ENCODE measurements around the gene CCDC197.
A peak's percentile ranks its signal among the peaks of the same experiment; 100 is the strongest.

Gene CCDC197

DNA sequence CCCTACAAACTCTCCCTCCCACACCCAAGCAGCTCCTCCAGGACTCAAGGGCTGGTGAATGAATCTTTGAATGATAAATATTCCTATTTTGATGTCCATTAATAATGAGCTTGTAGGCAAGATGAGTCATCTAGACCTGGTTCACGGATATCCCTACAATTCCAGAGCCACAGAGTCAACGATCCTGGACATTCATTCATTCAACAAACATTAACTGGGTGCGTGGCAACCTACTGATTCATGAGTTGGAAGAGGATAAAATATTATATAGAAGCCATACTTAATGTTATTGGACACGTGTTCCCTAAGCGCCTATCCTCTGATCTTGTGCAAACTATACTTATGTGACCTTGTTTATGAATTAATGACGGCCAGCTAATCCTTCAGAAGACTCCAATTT lies 28.6 kb downstream of the CCDC197 start:
- DNase-seq (ENCODE audit: low read depth in 2 of 2) = no peak

DNA sequence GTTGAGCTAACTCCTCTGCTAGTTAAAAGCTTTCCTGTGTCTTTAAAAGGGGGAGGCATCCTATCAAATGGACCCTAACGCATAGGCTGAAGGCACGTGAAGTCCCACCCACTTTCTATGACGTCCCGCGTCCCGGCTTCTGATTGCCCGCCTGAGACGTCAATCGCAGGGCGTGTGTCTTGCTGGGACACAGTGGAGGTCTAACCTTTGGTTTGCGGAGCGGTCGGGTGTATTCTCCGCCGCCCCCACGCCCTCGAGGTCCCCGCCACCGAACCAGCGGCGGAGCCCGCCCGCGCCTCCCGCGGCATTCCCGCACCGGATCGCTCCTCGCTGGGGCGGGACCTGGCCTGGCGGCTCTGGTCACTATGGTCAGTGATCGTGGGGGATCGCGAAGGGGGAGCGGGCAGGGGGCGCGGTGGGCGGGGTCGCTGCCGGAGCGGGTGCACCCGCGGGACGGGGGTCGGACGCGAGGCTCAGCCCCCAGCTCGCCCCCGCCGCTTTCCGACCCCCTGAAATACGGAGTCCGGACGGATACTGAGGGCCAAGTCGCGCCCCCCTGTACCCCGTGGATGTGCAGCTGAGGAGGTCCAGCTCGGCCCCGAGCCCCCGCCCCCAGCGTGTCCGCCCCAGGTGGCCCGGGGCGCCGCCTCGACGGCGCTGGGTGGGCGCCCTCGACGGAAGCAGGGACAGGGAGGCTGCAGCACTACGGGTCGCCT lies 29.2 kb downstream of the CCDC197 start, which contains the start of gene OTUB2:
OTUB2 (plus strand) TSS at position 168 of the 716 bp plus-strand sequence; CDS start at position 366, 198 bp downstream.
- peak; percentile 91 to 96 for DNase-seq (ENCODE audit: low read depth in 2 of 2)

DNA sequence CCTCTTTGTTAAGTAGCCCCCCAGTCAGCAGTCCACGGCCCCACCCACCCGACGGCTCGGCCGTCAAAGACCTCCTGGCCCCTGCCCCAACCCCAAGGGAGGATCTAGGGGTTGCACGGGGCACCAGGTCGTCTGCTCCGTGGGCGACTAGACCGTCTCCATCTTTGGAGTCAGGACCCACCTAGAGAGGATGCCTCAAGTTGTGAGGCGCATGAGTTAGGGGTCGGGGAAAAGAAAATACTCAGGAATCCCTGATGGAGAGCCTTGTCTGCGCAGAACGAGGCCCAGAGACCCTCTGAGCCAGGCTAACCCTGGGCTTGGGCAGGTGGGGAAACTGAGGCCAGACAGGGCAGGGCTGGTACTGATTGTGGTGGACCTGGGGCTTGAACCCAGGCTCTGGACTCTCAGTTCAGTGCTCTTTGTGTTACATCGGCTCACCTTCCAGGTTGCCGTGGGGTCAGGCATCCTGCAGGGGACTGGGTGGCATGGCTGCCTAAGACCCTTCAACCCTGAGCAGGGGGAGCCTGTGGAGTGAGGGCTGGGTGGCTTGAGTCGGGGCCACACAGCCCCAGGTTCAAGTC lies 29.9 kb downstream of the CCDC197 start:
- DNase-seq (ENCODE audit: low read depth in 2 of 2) = no peak

DNA sequence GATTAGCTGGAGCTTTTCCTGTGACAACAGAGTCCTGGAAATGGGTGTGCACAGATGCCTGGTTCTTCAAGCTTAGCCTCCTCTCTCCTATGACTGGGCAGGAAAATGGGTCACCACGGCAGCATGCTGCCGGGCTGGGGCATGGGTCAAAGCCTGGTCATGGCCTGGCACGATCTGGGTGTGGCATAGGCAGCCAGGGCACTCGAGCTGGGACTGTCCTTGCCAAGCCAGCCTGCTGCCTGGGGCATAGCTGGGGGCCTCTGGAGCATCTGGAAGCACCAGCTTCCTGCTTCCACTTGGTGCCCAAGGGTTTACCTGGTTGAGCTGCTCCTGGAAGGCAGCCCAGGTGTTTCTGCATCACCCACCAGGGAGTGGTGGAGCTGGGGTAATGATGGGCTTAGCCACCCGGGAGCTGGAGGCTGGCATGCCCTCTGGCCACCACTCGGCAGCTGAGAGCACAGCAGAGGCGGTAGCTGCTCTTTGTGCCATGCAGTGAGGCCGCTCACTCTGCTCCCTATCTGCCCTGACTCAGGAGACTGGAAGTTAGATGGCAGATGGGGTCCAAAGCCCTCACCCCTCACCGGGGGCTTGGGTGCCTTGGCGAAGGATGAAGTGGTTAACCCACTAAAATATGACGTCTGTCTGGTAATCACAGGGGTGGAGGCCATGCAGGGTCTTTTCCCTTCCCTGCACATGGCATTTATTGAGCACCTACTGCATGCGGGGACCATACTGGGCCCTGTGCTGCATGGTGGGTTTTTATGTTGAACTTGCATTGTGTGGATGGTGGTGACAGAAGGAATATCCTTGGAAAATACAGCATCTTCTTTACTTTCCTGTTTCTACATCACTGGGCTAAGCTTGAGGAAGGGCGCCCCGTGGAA lies 30.7 kb downstream of the CCDC197 start:
- DNase-seq (ENCODE audit: low read depth in 2 of 2) = no peak

DNA sequence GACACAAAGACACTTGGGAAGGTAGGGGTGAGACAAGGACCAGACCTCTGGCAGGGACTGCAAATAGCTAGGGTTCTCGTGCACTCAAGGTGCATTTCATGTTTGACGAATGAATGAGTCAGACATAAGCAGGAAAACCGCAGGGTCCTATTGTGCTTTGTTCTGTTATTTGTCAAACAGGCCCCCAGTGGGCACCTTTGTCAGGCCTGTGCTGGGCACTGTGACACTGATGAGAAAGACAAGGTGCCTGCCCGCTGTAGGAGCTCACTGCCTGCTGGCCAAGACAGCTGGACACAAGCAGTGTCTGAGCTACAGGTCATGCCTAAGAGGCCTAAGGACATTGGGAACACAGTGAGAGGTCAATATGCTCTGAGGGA lies 31.3 kb downstream of the CCDC197 start:
- DNase-seq (ENCODE audit: low read depth in 2 of 2) = peak; percentile 17 to 32

DNA sequence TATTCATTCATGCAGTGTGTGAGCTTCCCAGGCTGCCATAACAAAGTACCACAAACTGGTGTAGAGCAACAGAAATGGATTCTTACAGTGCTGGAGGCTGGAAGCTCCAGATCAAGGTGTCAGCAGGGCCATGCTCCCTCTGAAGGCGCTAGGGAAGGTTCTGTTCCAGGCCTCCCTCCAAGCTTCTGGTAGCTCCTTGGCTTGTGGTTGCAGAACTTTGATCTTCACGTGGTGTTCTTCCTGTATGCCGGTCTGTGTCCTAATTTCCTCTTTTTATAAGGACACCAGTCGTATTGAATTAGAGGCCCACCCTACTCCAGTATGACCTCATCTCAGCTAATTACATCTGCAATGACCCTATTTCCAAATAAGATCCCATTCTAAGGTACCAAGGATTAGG lies 32.2 kb downstream of the CCDC197 start:
- DNase-seq (ENCODE audit: low read depth in 2 of 2) = no peak

DNA sequence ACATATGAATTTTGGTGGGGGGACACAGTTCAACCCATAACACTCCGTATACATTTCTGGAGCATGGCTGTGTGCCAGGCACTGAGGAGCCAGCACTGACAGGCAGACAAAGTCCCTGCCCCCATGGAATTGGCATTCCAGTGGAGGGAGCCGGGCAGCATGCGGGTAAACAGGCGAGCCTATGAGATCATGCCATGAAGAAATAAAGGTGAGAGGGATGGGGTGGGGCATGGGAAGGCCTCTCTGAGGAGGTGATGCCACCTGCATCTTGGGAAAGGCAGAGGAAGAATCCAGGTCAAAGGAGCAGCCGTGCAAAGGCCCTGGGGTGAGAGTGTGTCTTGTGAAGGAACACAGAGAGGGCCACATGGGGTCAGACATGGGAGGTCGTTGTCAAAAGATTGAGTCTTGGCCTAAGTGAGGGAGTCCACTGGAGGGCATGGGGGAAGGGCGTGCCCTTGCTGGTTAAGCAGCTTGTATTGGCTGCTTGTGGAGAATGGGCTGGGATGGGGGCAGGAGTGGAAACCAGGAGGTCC lies 32.6 kb downstream of the CCDC197 start:
- DNase-seq (ENCODE audit: low read depth in 2 of 2) = no peak

DNA sequence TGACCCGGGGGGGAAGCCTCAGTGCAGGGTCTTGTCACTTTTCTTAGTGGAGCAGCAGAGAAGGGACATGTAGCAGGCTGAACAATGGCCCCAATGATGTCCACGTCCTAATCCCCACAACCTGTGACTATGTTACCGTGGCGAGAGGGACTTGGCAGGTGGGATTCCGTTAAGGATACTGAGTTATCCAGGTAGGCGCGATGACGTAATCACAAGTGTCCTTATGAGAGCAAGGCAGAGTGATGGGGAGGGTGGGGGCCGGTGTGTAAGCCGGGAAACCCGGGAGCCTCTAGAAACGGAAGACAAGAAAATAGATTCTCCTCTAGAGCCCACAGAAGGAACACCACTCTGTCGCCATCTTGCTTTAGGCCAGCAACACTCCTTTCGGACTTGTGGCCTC lies 33.5 kb downstream of the CCDC197 start:
- DNase-seq (ENCODE audit: low read depth in 2 of 2) = no peak

DNA sequence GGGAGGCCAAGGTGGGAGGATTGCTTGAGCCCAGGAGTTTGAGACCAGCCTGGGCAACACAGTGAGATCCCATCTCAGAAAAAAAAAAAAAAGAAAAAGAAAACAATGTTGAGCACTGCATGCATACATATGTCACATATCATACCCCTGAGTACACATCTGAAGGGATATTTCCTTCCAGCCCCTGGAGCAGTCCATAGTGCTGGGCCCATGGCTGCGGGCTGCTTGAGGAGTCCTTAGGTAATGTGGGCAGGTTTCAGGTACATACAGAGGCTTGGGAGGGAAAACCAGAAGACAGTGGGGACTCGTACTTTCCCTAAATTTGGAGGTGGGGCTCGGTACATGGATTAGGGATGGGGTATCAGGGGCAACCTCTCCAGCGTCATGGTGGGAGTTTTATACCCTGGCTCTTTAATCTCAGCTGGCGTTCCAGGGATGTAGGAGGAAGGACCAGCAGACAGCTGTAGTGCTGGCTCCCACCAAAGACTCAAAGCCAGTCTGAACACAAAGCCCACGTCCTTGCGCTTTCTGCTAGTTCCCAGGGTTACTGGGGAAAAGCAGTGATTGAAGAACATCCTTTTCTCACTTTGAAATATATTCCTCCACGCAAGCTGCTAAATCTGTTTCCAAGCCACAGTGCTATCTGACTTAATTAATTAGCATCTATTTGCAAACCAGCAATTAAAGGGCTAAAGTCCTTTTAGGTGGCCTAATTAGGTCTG lies 34.2 kb downstream of the CCDC197 start:
- DNase-seq (ENCODE audit: low read depth in 2 of 2) = no peak

DNA sequence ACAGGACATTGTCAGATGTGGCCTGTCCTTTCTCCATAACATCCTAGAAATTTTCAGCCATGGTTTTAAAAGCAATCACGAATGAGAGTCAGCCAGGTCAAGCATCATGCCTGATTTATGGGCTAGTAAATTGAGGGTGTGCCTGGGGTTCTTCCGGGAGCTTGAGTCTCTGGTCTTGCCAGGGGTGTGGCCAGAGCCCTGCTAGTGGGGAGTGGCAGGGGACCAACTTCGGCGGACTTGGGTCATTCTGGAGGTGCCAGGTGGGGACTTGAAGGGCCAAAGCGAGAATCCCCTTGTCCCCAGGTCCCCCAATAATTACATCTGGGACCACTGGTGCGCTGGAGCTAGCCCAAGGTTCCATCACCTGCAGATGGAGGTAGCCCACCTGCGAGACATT lies 34.8 kb downstream of the CCDC197 start:
- no peak for DNase-seq (ENCODE audit: low read depth in 2 of 2)

DNA sequence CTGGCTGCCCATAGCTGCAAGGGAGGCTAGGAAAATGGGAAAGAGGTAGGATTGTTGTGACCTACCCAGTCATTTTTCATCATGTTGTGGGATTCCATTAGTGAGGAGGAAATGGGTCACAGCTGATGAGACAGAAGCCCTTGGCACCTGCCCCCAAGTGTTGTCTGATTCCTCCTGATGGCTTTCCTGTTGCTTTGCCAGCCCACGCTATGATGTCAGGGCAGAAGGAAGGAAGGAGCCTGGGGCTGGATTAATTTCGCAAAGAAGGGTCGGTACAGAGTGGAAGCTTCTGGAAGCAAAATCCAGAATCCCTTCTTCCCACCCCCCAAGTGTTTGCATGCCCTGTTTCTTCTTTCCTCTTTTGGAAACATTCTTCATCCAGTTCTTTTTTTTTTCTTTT lies 37.8 kb downstream of the CCDC197 start:
- no peak for DNase-seq (ENCODE audit: low read depth in 2 of 2)

DNA sequence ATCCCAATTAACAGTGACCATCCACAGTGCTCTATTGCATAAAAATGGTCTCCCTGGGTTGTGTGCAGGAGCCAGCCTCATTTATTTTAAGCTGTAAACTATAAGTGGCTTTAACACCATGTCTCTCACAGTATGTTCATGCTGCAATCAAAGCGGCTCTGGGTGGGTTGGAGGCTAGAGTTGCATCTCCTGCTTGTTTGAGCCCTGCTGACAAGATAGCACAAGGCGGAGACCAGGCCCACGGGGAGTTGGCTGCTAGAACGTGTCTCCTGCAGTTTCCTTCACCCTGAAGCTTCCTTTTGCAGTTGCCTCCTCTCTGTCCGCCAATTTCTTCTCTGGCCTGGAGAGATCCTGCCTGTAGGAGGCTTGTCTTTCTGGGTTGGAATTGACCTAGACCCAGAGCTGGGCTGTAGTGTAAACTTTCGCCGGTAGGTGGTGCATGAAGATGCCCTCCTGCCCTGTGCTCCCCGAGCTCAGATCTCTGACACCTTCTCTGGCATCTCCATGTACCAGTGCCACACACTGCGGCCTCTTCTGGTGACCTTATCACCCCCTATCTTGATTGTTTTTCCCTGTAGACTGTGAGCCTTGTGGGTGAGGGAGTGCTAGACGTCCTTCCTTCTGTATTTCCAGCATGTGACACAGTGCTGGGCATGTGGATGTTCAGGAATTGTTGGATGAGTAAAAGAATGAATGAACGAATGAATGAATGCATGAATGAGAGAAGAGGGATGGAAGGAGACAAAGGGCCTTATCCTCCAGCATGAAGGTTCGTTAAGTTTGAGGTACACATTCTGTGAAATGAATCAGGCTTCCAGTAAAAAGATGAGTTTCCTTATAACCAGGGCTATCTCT lies 39.4 kb downstream of the CCDC197 start:
- DNase-seq (ENCODE audit: low read depth in 2 of 2) = peak; percentile 52 to 59

DNA sequence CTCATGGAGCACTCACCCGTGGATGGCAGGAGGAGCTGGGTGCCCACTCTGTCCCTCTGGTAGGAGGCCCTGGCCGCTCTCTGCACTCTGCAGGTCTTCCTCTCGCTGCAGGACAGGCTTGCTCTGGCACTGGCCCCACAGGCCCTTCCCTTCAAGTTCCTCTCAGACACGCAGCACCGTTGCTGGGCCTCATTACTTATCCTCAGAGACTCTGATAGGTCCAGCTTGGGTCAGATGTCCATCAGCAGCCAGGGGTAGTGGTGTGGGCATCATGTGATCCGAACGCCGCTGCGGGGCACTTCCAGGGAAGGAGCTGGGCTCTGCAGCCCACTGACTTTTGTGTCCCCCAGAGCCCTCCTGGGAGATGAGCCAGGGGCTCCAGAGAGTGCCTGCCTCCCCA lies 40.9 kb downstream of the CCDC197 start:
- DNase-seq (ENCODE audit: low read depth in 2 of 2) = no peak

DNA sequence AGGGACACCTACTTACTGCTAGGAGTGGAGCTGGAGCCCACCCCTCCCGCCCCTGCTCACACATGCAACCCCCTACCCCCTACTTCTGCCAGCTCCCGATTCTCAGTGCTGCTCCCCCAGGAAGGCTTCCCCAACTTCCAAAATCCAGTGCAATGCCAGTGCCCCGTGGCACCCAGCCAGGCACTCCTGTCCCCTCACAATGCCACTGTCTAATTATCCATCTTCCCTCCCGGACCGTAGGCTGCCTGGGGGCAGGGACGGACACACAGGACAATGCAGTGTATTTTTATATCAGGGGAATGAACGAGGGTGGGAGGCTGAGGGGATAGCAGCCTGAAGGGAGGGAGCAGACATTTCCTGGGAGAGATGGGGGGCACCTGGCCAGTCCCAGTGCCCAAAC lies 41.4 kb downstream of the CCDC197 start:
- no peak for DNase-seq (ENCODE audit: low read depth in 2 of 2)

DNA sequence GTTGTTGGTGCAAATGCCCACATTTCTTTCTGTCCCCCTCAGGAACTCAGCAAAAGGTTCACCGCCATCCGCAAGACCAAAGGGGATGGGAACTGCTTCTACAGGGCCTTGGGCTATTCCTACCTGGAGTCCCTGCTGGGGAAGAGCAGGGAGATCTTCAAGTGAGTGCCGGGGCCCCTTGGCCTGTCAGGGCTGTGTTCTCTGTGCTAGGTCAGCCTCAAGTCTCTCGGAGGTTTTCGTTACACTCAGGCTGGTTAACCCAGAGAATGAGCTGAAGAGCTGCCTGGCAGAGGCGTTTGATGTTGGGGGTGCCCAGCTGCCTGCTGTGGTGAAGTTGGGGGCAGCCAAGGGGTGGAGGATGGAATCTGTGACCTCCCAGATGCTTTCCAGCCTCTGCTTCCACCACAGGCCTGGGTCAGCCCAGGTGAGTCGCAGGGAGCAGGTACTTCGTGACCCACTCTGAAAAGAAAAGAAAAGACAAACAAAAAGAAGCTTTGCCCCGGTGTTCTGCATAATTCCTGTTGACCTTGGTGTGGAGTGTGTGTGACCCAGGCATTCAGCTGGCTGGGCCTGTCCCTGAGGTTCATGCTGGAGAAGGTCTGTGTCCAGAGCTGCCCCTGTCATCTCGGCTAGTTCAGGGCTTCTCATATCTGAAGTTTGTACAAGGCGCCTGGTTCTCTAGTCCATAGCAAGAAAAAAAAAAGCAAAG lies 42.0 kb downstream of the CCDC197 start:
- DNase-seq (ENCODE audit: low read depth in 2 of 2) = no peak

DNA sequence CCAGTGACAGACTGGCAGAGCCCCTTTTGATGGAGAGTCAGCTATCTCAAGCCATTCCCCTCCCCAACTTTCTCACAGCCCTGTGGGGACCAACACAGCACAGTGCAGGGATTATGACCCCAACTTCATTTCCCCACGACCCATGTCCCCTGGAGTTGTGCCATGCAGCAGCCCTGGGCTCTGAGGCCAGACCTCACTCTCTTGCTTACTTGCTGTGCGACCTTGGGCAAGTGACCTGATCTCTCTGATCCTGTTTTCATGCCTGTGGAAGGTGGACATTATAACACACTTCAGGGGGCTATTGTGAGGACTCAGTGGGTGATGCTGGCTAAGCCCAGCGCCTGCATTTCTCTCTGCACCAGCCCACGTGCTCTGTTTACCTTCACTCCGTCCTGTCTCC lies 43.1 kb downstream of the CCDC197 start:
- DNase-seq (ENCODE audit: low read depth in 2 of 2) = no peak

DNA sequence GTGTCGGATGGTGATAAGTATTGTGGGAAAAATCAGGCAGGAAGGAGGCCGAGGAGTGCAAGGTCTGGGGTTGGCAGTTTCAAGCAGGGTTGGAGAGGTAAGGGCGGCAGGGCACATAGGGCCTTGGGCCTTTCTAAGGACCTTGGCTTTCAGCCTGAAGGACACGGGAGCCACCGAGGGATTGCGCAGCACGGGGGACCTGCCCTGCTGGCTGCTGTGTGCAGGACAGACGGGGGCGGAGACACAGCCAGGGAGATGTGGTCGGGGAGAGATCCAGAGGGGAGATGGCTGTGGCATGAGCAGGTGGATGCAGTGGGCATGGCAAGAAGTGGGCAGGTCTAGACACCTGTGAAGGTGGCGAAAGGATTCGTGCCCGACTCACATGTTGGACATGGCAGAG lies 43.7 kb downstream of the CCDC197 start:
- DNase-seq (ENCODE audit: low read depth in 2 of 2) = no peak

DNA sequence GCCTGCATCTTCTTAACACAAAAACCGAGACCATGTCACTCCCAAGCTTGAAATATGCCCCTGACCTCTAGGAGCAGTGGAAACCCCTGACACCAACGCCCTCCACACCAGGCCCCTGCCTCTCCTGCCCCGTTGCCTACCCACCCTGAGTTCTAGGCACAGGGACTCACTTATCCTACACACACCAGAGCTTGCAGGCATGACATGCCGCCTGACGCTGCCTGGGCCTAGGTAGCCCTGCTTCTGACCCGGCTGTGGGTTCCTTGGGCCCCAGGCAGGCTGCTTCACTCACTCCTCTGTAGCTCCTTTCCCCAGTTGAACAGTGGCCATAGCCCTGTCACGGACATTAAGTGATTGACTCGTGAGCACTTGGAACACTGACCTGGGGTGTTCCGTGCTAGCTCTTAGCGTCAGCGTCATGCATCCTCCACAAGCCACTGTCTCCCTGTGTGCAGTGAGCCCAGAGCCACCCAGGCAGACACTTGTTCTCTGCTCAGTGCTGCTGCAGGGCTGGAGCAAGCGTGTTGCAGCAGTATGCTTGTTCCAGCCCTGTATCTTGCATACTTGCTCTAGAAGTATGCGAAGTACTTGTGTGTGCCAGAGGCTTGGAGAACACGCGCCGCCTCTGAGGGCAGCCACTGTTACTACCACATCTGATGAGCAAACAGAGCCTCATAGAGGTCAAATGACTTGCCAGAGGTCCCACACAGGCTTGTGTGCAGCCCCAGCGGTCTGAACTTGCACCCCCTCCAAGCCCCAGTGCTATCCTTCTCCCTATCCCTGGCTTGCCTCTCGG lies 44.6 kb downstream of the CCDC197 start:
- no peak for DNase-seq (ENCODE audit: low read depth in 2 of 2)

DNA sequence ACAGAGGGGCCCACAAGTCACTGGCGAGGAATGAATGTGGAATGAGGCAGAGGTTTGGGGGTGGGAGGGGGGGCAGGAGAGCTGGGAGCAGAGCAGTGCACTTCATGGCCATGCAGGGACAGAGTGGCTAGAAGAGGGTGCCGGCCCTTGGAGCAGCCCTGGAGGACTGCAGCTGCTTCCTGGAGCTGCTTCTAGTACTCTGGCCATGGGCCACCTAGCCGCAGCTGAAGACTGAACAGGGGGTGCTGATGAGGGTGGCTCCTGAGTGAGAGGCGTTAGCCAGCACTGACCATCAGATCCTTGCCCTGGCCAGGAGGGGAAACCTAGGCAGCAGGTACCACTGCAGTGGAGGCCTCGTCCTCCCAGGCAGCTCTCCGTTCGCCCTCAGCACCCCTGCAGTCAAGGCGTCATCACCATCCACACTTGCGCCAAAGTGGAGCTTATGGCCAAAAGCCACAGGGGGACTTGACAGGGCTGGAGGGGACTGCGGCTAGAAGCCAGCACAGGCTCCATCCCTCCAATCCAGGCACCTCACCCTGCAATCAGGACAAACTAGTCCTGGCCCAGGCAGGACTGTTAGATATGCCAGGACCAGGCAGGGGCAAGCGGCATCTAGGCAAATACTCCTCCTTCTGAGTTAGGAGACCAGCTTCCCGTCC lies 45.5 kb downstream of the CCDC197 start:
- no peak for DNase-seq (ENCODE audit: low read depth in 2 of 2)
